Stimulated activated naive CD8-positive, alpha-beta T cell treated with anti-CD3 and anti-CD28 coated beads, Interleukin-15, Interleukin-2, amounts not matched to agents 100 U/mL and 50 U/mL, for 24 hours (primary cell): ENCODE measurements around the gene CADPS2.
"Not testable (repeated sequence)": the region's sequence is repeated elsewhere in the genome, so short reads cannot be mapped to it uniquely, and the experiment has no call there.

ENCODE experiments used
- ATAC-seq: fragments of 150-1000 bp; cut with Tn5 transposase; one replicate; pipeline ENCODE4 v1.10.0; 2021
- DNase-seq: peaks from one replicate; pipeline ENCODE4 v3.0.0; 2021

CADPS2 gene

DNA sequence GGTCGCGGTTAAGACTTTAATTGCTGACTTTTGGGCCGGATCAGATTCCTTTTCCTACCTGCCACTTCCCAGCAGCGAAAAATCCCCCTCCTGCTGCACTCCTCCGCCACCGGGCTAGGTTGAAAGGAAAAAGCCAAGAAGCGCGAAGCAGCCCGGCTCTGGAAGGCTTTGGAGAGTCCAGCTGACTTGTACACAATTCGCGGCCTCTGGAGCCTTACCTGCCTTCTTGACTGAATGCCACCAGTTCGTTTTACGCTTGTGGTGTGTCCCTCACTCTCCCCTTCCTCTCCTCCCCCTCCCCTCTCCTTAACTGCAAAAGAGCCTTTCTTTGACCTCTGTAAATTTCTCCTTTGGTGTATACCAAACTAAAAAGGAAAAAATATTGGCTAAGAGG is 579.0 kb downstream of the CADPS2 start:
- no peak for ATAC-seq

DNA sequence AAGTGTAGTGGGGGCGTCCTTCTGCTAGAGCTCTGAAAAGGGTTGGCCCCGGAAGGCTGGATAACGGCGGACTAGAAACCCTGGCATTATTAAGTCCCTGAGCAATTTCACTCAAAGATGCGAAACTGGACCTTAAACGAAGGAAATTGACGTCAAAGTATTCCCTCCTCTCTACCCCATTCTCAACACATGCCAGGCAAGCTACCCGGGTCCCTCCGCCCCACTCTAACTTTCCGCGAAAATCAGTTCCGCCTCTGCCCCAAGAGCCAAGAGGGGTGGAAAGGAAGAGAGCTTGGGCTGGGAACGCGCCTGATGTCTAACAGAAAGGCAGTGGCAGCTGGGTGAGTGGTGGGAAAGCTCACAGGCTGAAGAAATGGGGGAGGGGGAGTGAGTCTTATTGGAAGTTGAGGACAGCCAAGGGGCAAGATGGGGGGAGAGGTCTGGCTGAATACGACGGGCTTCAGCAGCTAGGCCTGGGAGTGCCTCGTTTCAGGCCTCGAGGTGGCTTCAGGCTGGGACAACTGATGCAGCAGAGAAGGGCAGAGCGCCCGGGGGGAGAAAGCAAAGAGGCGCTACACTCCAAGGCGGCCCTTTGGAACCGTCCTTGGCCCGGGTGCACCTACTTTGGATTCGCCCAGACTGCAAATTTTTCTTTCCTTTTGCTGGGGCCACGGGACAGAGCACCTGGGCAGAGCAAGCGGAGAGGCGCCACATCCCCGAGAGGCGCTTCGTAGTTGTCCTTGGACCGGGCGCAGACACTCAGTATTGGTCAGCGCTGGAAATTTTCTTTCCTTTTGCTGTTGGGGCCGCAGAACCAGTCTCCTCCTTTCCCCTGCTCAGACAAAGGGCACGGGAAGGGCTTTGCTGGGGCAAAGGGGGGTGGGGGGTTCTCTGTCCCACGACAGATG is 579.7 kb downstream of the CADPS2 start:
- no peak for ATAC-seq
- DNase-seq, result no peak

More for the DNA sequence above, 579.0 kb downstream of the CADPS2 start:
- DNase-seq, result no peak

DNA sequence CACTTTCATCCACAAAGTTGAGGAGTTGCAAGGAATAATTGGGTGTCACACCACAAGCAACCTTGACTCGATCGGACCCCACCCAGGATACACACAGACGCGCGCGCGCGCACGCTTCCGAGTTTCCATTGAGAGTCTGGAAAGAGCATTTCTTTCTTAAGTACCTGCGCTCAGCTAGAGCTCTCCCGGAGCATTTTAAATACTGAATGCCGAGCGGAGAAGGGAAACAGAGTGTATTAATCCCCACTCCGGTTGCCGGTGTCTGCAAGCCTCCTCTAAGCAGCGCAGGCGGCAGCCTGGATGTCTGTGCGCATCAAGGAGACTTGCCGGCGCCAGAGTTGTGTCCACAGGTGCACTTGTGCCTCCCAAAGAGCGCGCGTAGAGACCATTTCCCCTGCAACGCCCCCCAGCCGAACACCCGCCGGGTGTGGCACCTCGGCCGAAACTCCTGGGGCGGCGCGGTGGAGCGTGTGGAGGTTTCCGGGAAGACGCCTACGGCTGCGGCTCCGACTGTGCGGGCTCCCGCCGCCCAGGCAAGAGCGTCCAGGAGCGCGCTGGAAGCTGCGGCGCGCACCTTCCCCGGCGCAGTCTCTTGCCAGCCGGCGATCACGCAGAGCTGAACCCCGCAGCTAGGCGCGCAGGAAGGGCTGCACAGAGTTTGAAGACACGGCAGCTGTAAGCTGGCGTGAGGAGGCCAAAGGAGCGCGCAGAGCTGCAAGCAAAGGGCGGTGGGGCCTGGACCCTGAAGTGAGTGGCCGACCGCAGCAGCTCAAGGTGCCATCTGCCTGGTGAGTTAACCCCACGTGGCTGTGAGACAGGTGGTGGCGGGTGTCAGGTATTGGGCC is 580.6 kb downstream of the CADPS2 start:
- ATAC-seq, result no peak
- DNase-seq, result no peak

DNA sequence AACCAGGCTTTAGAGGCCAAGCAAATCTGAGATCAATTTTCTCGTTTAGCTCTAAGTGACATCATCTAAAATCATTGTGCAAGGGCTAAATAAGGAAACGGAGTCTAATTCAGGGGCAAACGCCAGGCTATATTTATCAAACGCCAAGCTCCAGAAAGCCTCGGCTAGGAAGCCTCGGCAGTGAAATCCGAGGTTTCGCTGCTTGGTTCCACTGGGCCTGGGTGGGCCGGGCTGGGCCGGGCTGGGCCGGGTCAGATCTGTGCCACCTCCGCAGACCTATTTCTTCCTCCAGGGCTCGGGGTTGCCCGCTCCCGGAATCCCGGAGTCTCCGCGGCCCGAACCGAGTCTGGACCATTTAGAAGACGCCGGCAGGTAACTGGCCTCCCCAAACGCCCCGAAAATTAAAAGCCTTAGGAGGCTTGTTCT is 581.3 kb downstream of the CADPS2 start:
- DNase-seq (no peak), ATAC-seq (no peak)

DNA sequence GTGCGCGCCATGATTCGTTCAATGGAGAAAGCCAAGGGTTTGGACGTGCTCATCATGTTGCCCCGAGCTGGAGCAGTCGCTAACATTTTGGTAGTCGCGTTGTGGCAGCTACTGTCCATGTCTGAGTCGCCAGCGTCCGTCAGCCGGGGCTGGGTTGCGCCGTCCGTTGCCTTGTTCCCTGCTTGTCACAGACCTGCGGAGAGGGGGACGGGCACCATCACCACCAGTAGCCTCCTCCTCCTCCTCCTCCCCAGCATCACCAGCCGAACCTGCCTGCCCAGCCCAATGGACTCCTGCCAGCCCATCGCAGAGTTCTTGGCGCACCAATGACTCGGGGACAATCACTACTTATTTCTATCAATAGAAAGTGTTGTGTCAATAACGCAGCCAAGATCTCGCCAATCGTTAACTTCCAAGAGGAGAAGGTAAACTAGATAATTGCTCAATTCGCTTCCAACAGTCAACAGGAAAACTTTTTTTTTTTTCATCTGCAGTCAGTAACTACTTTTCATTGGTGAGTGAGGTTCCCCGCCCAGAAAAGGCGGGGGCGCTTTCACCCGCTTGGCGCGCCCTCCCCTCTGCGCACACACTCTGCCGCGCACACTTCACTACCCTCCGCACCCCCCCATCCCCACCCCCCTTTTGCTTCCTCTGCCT is 581.8 kb downstream of the CADPS2 start, which contains the start of gene FEZF1:
FEZF1 (minus strand) TSS at position 432 of the 657 bp plus-strand sequence; CDS start at position 119, 313 bp downstream.
- DNase-seq (no peak), ATAC-seq (no peak)

DNA sequence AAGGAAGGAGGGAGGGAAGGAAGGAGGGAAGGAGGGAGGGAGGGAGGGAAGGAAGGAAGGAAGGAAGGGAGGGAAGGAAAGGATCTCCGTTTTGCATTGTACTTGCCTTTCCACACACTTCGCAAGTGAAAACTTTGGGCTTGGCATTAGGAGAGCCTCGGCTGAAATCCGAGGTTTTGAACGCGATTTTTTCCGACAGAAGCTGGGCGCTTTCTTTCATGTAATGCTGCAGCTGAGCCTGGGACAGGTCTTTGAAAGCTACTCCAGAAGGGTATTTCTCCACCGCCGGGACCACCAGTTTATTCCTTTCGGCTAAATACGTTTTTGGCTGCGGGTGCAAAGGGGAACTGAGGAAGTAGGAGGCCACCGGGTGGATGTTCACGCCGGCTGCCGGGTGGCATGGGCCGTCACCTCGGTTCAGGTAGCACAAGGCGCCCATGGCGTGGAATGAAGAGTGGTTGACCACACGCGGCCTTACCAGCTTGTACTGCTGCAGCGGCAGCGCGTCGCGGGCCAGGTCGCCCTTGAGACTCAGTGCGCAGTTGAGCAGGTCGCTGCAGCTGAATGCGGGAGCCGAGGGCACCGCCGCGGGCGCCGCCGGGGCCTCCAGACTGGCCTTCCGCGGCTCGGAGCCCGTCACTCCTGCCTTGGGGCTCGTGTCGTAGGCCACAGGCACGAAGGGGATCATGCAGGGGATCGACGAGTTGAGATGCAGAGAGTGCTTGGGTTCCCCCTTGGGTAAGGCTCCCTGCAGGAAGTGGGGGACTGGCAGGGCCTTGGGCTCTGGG is 582.5 kb downstream of the CADPS2 start:
- DNase-seq (no peak), ATAC-seq (no peak)

DNA sequence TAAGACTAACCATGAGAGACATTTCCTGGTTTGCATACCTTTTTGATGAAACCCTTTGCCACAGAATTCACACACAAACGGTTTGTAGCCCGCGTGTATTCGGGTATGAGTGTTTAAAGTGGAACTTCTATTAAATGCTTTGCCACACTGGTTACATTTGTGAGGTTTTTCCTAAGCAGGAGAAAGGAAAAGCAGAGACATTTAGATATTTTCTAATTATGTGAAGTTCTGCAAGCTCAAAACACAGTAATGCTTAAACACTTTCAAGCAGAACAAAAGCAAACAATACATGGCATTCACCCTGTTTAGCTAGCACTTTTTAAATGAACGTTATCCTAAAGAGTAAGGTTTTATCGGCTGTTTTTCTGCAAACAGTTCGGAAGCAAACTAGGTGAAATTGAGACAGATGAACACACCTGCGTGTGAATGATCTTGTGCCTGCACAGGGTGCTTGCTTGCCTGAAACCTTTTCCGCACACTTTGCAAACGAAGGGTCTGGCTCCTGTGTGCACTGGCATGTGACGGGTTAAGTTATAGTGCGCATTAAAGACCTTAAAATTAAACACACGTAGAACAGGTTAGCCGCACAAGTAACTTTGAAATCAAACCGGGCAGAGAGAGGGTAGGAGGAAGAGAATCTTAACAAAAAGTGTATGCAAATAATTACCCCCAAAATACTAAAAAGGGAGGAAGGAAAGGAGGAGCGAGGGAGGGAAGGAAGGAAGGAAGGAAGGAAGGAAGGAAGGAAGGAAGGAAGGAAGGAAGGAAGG is 583.3 kb downstream of the CADPS2 start:
- DNase-seq, result no peak
- ATAC-seq, result no peak

DNA sequence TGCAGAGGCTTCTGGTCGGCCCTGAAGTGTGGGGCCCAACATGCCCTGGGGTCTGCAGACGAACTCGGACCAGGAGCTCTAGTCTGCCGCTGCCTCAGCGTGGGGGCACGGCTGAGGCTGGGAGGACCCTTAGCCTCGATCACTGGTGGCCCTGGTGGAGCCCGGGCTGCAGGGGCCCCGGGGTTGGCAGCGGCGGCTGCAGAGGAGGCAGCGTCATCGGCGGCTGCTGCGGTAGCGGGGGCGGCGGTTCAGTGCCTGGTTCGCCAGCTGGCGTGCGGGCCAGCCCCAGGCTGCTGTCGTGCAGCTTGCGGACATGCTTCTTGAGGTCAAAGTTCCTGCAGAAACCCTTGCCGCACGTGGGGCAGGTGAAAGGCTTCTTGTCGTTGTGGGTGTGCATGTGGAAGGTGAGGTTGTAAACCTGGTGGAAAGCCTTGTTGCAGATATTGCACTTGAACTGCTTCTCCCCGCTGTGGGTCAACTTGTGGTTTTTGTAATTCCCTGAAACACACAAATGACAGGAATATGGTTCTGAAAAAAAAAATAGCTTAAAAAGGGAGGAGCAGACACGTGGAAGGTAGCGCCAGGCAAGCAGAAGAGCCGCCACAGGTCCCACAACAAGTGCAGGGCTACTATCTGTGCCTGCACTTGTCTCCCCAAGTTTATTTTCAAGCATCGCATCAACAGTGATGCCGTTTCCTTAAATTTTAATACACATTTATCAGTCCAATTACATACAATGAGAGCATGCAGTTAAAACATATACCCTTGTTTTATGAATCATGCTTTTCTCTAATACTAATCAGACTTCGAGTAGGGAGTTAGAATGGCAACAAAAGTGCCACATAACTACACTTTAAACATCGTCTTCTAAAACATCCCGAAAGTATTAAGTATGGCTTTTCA is 584.2 kb downstream of the CADPS2 start:
- ATAC-seq (no peak), DNase-seq (no peak)

DNA sequence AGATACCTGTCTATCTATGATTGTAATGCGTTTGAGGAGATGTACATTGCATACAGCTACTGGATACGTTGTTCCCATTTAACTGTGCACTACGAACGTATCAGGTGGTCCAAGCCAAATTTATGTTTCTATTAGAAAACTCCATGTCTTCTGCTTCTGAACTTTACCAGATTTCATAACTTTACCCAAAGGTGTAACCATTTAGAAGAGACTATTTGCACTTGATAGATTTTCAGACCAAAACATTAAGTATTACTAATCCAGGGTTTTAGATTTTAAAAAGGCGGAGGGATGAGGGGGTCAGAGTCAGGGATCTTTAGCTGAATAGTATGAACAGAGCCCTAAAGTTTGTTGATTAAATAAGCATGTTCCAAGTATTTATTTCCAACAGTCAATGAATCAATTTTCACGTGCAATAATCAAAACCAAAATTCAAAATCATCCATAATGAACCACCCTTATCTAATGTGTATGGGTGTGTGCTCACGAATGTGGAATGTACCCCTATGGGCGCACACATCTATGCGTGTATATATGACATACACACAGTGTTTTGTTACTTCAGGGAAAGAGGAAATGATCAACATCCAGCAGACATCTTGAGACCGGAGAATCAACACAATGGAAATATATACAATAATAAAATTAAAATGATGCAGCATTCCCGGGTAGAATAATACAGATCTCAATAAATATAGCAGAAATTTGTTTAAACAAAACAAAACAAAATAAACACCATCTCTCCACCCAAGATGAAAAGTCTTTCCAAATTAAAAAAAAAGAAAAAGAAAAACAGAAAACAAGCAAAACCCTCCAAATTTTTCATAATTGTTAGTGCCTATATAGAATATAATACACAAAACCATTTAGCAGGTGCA is 585.1 kb downstream of the CADPS2 start:
- no peak for DNase-seq
- ATAC-seq, result no peak

DNA sequence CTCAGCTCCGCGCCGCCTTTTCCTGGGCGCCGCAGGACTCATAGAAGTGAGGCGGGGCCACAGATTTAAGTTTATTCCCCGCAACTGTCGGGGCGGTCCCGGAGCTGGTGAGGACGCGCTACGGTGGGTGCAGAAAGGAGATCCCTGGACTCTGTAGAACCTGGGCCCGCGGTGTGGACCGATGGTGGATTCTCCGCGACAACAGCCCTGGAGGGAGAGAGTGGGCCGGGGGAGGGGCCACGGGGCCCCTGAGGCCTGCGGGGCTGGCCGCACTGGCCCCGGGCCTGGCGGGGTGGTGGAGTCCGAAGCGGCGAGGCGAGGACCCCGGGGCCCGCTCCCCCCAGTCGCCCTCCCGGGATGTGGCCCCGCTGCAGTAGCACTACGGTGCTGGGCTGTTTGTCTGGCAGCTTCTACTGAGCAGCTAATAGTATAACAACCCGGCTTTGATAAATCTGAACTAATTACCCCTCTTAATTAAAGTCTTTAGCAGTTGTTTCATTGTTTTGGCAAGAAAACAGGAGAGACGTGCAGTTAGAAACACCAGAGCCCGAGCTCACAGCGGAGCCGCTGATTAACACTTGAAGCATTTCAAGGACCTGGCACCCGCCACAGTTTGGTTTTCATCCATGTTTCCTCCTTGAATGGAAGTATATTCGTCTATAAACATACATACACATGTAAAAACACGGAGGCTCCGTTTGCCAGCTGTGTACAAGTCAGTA is 585.9 kb downstream of the CADPS2 start:
- DNase-seq, result no peak
- no peak for ATAC-seq

DNA sequence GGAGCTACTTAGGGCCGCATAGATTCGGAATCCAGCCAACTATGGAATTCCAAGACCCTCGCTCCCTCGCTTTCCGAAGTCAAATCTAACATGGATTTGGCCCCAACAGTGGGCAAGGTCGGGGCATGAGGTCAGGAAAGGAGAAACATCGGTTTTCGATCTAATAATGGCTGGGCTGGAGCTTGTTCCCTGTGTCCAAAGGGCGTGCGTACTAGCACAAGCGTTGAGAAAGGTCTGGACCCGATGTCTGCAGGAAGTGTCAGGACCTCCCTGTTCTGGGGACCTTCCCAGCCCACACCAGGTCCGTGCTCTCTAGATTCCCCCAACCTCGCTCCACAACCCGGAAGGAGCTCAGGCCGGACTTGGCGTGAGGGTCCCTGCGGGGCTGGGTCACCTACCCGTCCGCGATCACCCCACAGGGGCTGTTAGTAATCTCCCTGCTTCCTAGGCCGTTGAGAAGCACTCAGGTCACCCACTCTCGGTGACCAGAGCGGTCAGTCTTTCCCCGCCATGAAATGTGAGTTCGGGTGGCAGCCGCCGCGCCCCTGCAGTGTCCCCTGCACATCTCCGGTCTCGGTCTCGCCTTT is 586.5 kb downstream of the CADPS2 start:
- DNase-seq (no peak), ATAC-seq (no peak)

DNA sequence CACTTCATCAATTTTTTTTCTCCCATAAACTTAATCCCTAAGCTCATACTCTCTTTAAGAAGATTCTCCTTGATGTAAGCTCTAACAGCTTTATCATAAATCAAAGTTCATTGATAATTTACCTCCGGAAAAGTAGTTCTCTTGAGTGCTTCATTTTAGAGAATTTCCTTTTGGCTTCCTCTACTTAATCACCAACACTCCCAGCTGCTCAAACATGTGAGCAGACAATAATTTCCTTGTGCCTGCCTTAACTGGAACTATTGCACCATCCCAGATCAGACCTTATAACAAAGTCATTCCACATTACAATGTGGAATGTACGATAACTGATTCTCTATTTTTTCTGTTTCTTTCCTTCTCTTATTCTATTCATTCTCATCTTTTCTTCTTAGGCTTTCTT is 587.6 kb downstream of the CADPS2 start:
- ATAC-seq (no peak), DNase-seq (no peak)

DNA sequence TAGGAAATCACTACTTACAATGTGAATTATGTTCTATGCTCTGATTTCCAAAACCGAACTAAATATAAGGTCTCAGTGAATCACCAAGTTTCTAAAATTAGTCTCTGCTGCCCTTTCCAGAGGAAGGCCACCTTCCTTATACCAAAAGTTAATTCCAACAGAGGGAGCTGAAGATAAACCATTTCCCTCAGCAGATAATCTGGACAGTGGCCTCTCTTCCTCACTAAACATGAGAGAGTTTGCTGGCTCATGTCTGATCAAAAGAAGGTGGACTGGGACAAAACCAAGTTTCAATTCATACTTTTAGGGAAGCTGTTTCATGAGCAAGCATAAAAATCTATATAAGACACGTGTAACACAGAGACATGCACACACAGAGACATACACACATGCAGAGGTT is 588.1 kb downstream of the CADPS2 start:
- ATAC-seq (no peak), DNase-seq (no peak)

DNA sequence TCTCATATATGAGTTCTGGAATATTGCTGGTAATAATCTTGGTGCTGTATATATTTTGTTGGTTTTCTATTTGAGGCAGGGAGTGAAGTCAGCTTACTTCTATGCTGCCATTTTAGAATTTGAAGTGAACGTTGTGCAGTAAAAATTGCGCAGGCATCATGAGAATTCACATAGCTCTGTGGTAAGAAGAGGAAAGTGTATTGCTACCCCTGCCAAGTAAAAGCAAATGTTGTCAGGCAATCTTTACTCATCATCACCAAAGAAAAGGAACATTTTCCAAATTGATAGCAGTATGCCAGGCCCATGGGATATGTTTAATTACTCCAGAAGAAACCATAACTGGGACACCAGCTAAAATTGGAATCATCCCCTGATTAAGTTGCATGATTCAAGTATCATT is 595.1 kb downstream of the CADPS2 start:
- no peak for ATAC-seq
- no peak for DNase-seq

DNA sequence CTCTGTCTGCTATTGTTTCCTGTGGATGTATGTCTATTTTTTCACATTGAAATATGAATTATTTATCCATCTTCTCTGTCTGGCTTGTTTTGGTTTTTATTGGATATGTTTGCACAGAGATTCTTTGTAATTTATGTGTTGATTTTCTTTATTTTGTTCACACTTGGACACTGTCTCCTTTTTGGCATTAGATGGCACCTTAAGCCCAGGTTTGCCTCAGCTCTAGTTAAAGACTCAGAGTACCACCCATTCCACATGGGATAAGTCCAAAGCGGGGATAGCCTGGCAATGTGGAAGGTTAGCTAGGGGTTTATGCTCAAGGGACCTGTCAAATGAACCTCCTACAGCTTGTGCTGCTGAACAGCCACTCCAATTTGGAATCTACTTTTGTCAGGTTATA is 595.8 kb downstream of the CADPS2 start:
- DNase-seq, result no peak
- no peak for ATAC-seq

DNA sequence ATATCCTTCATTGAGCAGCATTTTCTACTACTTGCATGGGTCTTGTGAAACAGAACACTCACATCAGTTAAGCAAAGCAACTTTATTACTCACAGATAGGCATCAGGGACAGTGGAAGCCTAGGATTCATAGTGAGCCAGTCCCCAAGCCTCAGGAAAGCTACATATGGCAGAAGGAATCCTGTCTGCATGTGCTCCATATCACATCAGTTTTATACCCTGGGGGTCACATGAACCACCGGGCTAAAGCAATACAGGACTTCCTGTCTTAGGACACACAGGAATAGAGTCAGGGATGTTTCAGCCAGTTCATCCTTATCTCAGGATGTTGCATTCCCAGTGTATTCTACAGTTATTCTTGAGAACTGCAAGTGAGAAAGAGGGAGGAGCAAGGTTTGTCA is 596.8 kb downstream of the CADPS2 start:
- ATAC-seq (no peak), DNase-seq (no peak)

DNA sequence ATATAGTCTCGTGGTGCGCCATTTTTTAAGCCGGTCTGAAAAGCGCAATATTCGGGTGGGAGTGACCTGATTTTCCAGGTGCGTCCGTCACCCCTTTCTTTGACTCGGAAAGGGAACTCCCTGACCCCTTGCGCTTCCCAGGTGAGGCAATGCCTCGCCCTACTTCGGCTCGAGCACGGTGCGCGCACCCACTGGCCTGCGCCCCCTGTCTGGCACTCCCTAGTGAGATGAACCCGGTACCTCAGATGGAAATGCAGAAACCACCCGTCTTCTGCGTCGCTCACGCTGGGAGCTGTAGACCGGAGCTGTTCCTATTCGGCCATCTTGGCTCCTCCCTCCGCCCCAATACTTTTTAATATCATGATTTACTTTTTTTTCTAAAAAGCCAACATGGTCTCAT is 601.7 kb downstream of the CADPS2 start:
- not testable (repeated sequence) for DNase-seq, ATAC-seq

DNA sequence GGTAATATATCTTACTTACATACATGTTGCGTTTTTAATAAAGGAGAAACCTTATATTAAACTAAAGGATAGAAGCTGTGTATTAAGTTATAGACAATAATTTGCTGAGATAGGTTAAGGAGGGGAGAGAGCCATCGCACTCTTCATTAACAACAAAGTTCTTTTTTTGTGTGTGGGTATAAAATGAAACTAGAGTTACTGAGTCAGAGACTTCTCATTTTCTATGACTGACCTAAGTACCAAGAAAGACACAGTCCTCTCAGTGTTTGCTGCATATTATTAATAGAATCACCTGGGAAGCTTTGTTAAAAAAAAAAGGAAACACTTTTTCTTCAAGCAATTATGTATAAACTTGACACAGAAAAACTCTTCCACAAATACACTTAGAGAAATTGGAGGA is 613.1 kb downstream of the CADPS2 start:
- no peak for ATAC-seq
- DNase-seq, result no peak
